Activated CD4-positive, alpha-beta memory T cell treated with anti-CD3 and anti-CD28 coated beads for 36 hours (primary cell): ENCODE results near the gene MBOAT2. TPM values are rescaled to one million over a fixed set of nuclear protein-coding genes. Genes with fewer than 3 reads are reported as not detected.
"Not testable (repeated sequence)": the region's sequence is repeated elsewhere in the genome, so short reads cannot be mapped to it uniquely, and the experiment has no call there.

Source experiments
- CTCF ChIA-PET: fragments of 350-600 bp; sonication (Branson Sonifier 250); formaldehyde crosslinking; loops from one replicate; lab custom pipeline; 2021; ENCODE audit warnings: antibody characterized with exemption, inconsistent platforms; lab: Charles Lee
- POLR2A ChIA-PET: fragments of 350-600 bp; sonication (Branson Sonifier 250); formaldehyde crosslinking; loops from one replicate; lab custom pipeline; 2021; ENCODE audit warnings: antibody characterized with exemption; lab: Charles Lee
- DNase-seq: peaks from one replicate; pipeline ENCODE4 v3.0.0-alpha.2; 2020
- H3K27ac Mint-ChIP-seq: one replicate; pipeline ENCODE4 v1.8.0; 2021; ENCODE audit warnings: mixed read lengths
- H3K27me3 Mint-ChIP-seq: one replicate; pipeline ENCODE4 v1.8.0; 2021; ENCODE audit warnings: mixed read lengths
- H3K36me3 Mint-ChIP-seq: one replicate; pipeline ENCODE4 v1.8.0; 2021; ENCODE audit warnings: mixed read lengths
- H3K4me1 Mint-ChIP-seq: one replicate; pipeline ENCODE4 v1.8.0; 2021; ENCODE audit warnings: low read depth, mixed read lengths
- H3K4me3 Mint-ChIP-seq: one replicate; pipeline ENCODE4 v1.8.0; 2021; ENCODE audit warnings: mild to moderate bottlenecking, mixed read lengths
- H3K9me3 Mint-ChIP-seq: one replicate; pipeline ENCODE4 v1.8.0; 2021; ENCODE audit warnings: mixed read lengths
- intact Hi-C: fragments of 100-400 bp; cut with micrococcal nuclease; formaldehyde crosslinking; loops from one replicate; pipeline ENCODE4 v1.15.1; 2023
- total RNA-seq, 2 experiments: library from RNA; stranded (reverse); gene quantifications; one replicate each; pipeline ENCODE4 v1.2.3, GENCODE V29; 2021

Gene MBOAT2
- 1 to 10 TPM; 6.4 to 7.0 TPM for total RNA-seq

- peaks cover 16% of the 10 kb centered on the region for H3K4me1 Mint-ChIP-seq
- peaks cover 5% of the 10 kb centered on the region for H3K27me3 Mint-ChIP-seq
- DNase-seq: peak; percentile 84
- H3K36me3 Mint-ChIP-seq: no peaks in the 10 kb centered on the region
- peak within 1 kb of the TSS; percentile 75 for H3K4me3 Mint-ChIP-seq
- no peak within 1 kb of the TSS for H3K27ac Mint-ChIP-seq
- ChIA-PET POLR2A (interaction anchor here (0.6 kb wide), 1 partner anchor 459 kb away, joined by 4 read pairs; no protein-coding TSS in a partner anchor), CTCF (no interaction called here)
- intact Hi-C loops: loop anchor here (5.0 kb wide), 1 partner anchor 166 kb away; the partner anchor contains the start of gene KIDINS220
- no peaks in the 10 kb centered on the region for H3K9me3 Mint-ChIP-seq
Observed at GRCh38 chr2:9003616-9004337, at the start of gene MBOAT2. TSS of gene MBOAT2 (minus strand) at chr2:9003684. CDS start at chr2:9003614, 70 bp downstream.

- Mint-ChIP-seq H3K36me3 (no peaks in the 10 kb centered on the region), H3K27ac (no peak overlapping the region), H3K4me3 (no peak overlapping the region), H3K4me1 (peaks cover 2% of the 10 kb centered on the region), H3K27me3 (peaks cover 2% of the 10 kb centered on the region), H3K9me3 (peaks cover 3% of the 10 kb centered on the region)
- ChIA-PET POLR2A (no interaction called here), CTCF (interaction anchor here (0.5 kb wide), 1 partner anchor 279 kb away, joined by 3 read pairs; no protein-coding TSS in a partner anchor)
- no peak for DNase-seq
- intact Hi-C loops: no loop called here
Observed at GRCh38 chr2:9052821-9053533, 49.5 kb upstream of the MBOAT2 start.

GRCh38 chr2:9051451-9051850, 48.0 kb upstream of the MBOAT2 start:
- H3K27ac Mint-ChIP-seq, CTCF ChIA-PET, H3K27me3 Mint-ChIP-seq, H3K9me3 Mint-ChIP-seq, H3K4me3 Mint-ChIP-seq, H3K36me3 Mint-ChIP-seq, POLR2A ChIA-PET, DNase-seq, intact Hi-C loops, H3K4me1 Mint-ChIP-seq: not testable (repeated sequence)

GRCh38 chr2:9050122-9050809, 46.8 kb upstream of the MBOAT2 start:
- DNase-seq: no peak
- Mint-ChIP-seq H3K4me1 (no peaks in the 10 kb centered on the region), H3K36me3 (no peaks in the 10 kb centered on the region), H3K4me3 (no peak overlapping the region), H3K27ac (no peak overlapping the region), H3K9me3 (no peaks in the 10 kb centered on the region), H3K27me3 (no peaks in the 10 kb centered on the region)
- CTCF ChIA-PET: no interaction called here
- intact Hi-C loops: no loop called here
- POLR2A ChIA-PET: no interaction called here

- H3K36me3 Mint-ChIP-seq: no peaks in the 10 kb centered on the region
- H3K9me3 Mint-ChIP-seq: no peaks in the 10 kb centered on the region
- no peaks in the 10 kb centered on the region for H3K4me1 Mint-ChIP-seq
- ChIA-PET POLR2A (no interaction called here), CTCF (no interaction called here)
- H3K27ac Mint-ChIP-seq: no peak overlapping the region
- DNase-seq: no peak
- peaks cover 2% of the 10 kb centered on the region for H3K27me3 Mint-ChIP-seq
- no peak overlapping the region for H3K4me3 Mint-ChIP-seq
- intact Hi-C loops: no loop called here
Observed at GRCh38 chr2:9045595-9045994, 42.1 kb upstream of the MBOAT2 start.

GRCh38 chr2:9043491-9043890, 40.0 kb upstream of the MBOAT2 start:
- H3K4me3 Mint-ChIP-seq, H3K4me1 Mint-ChIP-seq, H3K9me3 Mint-ChIP-seq, DNase-seq, POLR2A ChIA-PET, H3K36me3 Mint-ChIP-seq, H3K27me3 Mint-ChIP-seq, CTCF ChIA-PET, H3K27ac Mint-ChIP-seq, intact Hi-C loops: not testable (repeated sequence)

GRCh38 chr2:9037166-9037565, 33.7 kb upstream of the MBOAT2 start:
- Mint-ChIP-seq H3K36me3 (no peaks in the 10 kb centered on the region), H3K9me3 (no peaks in the 10 kb centered on the region), H3K27ac (no peak overlapping the region), H3K4me3 (no peak overlapping the region), H3K4me1 (peaks cover 5% of the 10 kb centered on the region), H3K27me3 (peaks cover 18% of the 10 kb centered on the region)
- DNase-seq: no peak
- ChIA-PET POLR2A (no interaction called here), CTCF (no interaction called here)
- intact Hi-C loops: no loop called here

- DNase-seq: no peak
- no peak overlapping the region for H3K4me3 Mint-ChIP-seq
- ChIA-PET CTCF (no interaction called here), POLR2A (no interaction called here)
- intact Hi-C loops: no loop called here
- peaks cover 30% of the 10 kb centered on the region for H3K27me3 Mint-ChIP-seq
- no peaks in the 10 kb centered on the region for H3K9me3 Mint-ChIP-seq
- peaks cover 5% of the 10 kb centered on the region for H3K4me1 Mint-ChIP-seq
- H3K36me3 Mint-ChIP-seq: no peaks in the 10 kb centered on the region
- no peak overlapping the region for H3K27ac Mint-ChIP-seq
Observed at GRCh38 chr2:9033385-9034168, 30.1 kb upstream of the MBOAT2 start.

GRCh38 chr2:9032536-9033255, 29.2 kb upstream of the MBOAT2 start:
- POLR2A ChIA-PET: no interaction called here
- Mint-ChIP-seq H3K4me3 (no peak overlapping the region), H3K27ac (no peak overlapping the region), H3K4me1 (peaks cover 5% of the 10 kb centered on the region), H3K36me3 (no peaks in the 10 kb centered on the region), H3K9me3 (no peaks in the 10 kb centered on the region), H3K27me3 (peaks cover 28% of the 10 kb centered on the region)
- intact Hi-C loops: no loop called here
- no peak for DNase-seq
- CTCF ChIA-PET: no interaction called here

GRCh38 chr2:9032121-9032520, 28.6 kb upstream of the MBOAT2 start:
- intact Hi-C loops: no loop called here
- H3K27me3 Mint-ChIP-seq: peaks cover 27% of the 10 kb centered on the region
- no peak overlapping the region for H3K27ac Mint-ChIP-seq
- peaks cover 5% of the 10 kb centered on the region for H3K4me1 Mint-ChIP-seq
- no peak for DNase-seq
- no peaks in the 10 kb centered on the region for H3K36me3 Mint-ChIP-seq
- ChIA-PET POLR2A (no interaction called here), CTCF (no interaction called here)
- no peaks in the 10 kb centered on the region for H3K9me3 Mint-ChIP-seq
- H3K4me3 Mint-ChIP-seq: no peak overlapping the region

- H3K4me3 Mint-ChIP-seq: no peak overlapping the region
- H3K36me3 Mint-ChIP-seq: no peaks in the 10 kb centered on the region
- peaks cover 5% of the 10 kb centered on the region for H3K4me1 Mint-ChIP-seq
- POLR2A ChIA-PET: no interaction called here
- H3K27me3 Mint-ChIP-seq: peaks cover 31% of the 10 kb centered on the region
- no peak for DNase-seq
- no peak overlapping the region for H3K27ac Mint-ChIP-seq
- H3K9me3 Mint-ChIP-seq: no peaks in the 10 kb centered on the region
- CTCF ChIA-PET: no interaction called here
- intact Hi-C loops: no loop called here
Observed at GRCh38 chr2:9031246-9031645, 27.8 kb upstream of the MBOAT2 start.
